ENCODE results near the gene TRERF1.
A peak's percentile ranks its signal among the peaks of the same experiment; 100 is the strongest.
"Not testable (repeated sequence)": the region's sequence is repeated elsewhere in the genome, so short reads cannot be mapped to it uniquely, and the experiment has no call there.

TRERF1 gene

GRCh38 chr6:42194056-42194455, 257.7 kb downstream of the TRERF1 start:
- H3K9me3 Mint-ChIP-seq: no peaks in the 10 kb centered on the region
- H3K27ac Mint-ChIP-seq: no peak overlapping the region
- no peaks in the 10 kb centered on the region for H3K36me3 Mint-ChIP-seq (ENCODE audit: low read depth)
- H3K4me3 Mint-ChIP-seq: no peak overlapping the region
- H3K4me1 Mint-ChIP-seq: peaks cover 10% of the 10 kb centered on the region
- no peaks in the 10 kb centered on the region for H3K27me3 Mint-ChIP-seq (ENCODE audit: low read depth)
- no peak for TF ChIP-seq CTCF (IDR thresholded peaks at IDR 0.05; ENCODE audit: unreplicated experiment in 3 of 3)

- no peaks in the 10 kb centered on the region for H3K27me3 Mint-ChIP-seq (ENCODE audit: low read depth)
- no peak overlapping the region for H3K27ac Mint-ChIP-seq
- H3K9me3 Mint-ChIP-seq: no peaks in the 10 kb centered on the region
- H3K4me1 Mint-ChIP-seq: peaks cover 10% of the 10 kb centered on the region
- TF ChIP-seq CTCF (IDR thresholded peaks at IDR 0.05; ENCODE audit: unreplicated experiment in 3 of 3): no peak
- no peak overlapping the region for H3K4me3 Mint-ChIP-seq
- H3K36me3 Mint-ChIP-seq (ENCODE audit: low read depth): no peaks in the 10 kb centered on the region
Measured at GRCh38 chr6:42193491-42193894, 258.2 kb downstream of the TRERF1 start.

- not testable (repeated sequence) for H3K36me3 Mint-ChIP-seq (ENCODE audit: low read depth)
Measured at GRCh38 chr6:42192385-42192784, 259.3 kb downstream of the TRERF1 start.

GRCh38 chr6:42190554-42191183, 261.1 kb downstream of the TRERF1 start:
- TF ChIP-seq CTCF (IDR thresholded peaks at IDR 0.05; ENCODE audit: unreplicated experiment in 3 of 3): no peak
- H3K36me3 Mint-ChIP-seq (ENCODE audit: low read depth): no peaks in the 10 kb centered on the region
- H3K27me3 Mint-ChIP-seq (ENCODE audit: low read depth): no peaks in the 10 kb centered on the region
- no peaks in the 10 kb centered on the region for H3K9me3 Mint-ChIP-seq
- no peak overlapping the region for H3K4me3 Mint-ChIP-seq
- H3K4me1 Mint-ChIP-seq: peaks cover 15% of the 10 kb centered on the region
- H3K27ac Mint-ChIP-seq: peak overlapping the region in 1 of 3 experiments; percentile 26

More at GRCh38 chr6:42192385-42192784, 259.3 kb downstream of the TRERF1 start:
- H3K27ac Mint-ChIP-seq; H3K9me3 Mint-ChIP-seq; H3K27me3 Mint-ChIP-seq (ENCODE audit: low read depth); H3K4me3 Mint-ChIP-seq; H3K4me1 Mint-ChIP-seq: not testable (repeated sequence)

- TF ChIP-seq CTCF (IDR thresholded peaks at IDR 0.05; ENCODE audit: unreplicated experiment in 3 of 3): no peak
- Mint-ChIP-seq H3K4me3 (no peak overlapping the region), H3K36me3 (ENCODE audit: low read depth) (no peaks in the 10 kb centered on the region)
Measured at GRCh38 chr6:42188406-42188805, 263.3 kb downstream of the TRERF1 start.

GRCh38 chr6:42185597-42185996, 266.1 kb downstream of the TRERF1 start:
- no peaks in the 10 kb centered on the region for H3K36me3 Mint-ChIP-seq (ENCODE audit: low read depth)
- peaks cover 11% of the 10 kb centered on the region for H3K4me1 Mint-ChIP-seq
- H3K27ac Mint-ChIP-seq: peak overlapping the region; percentile 15 to 51 (median 33)
- H3K4me3 Mint-ChIP-seq: no peak overlapping the region
- no peaks in the 10 kb centered on the region for H3K27me3 Mint-ChIP-seq (ENCODE audit: low read depth)
- H3K9me3 Mint-ChIP-seq: no peaks in the 10 kb centered on the region
- no peak for TF ChIP-seq CTCF (IDR thresholded peaks at IDR 0.05; ENCODE audit: unreplicated experiment in 3 of 3)

More at GRCh38 chr6:42188406-42188805, 263.3 kb downstream of the TRERF1 start:
- Mint-ChIP-seq H3K9me3 (no peaks in the 10 kb centered on the region), H3K27me3 (ENCODE audit: low read depth) (no peaks in the 10 kb centered on the region), H3K4me1 (peaks cover 19% of the 10 kb centered on the region), H3K27ac (no peak overlapping the region)

All from nephron (organoid).